H1 (cell line): ENCODE data around the gene ASCC2. TPM values are rescaled to one million over a fixed set of nuclear protein-coding genes. Genes with fewer than 3 reads are reported as not detected.

Experiments
- ASH2L ChIP-seq: fragments of 200-600, 300-600 bp; sonication (generic); IDR thresholded peaks from one replicate; pipeline ENCODE4 v1.7.1; 2017; ENCODE audit warnings: low read length
- ATF3 ChIP-seq: IDR thresholded peaks from 2 replicates; pipeline ENCODE4 v1.6.1; 2011; ENCODE audit warnings: low read depth, mild to moderate bottlenecking, low read length; ENCODE audit not compliant: insufficient read depth
- BACH1 ChIP-seq: IDR thresholded peaks from 2 replicates; pipeline ENCODE4 v1.6.1; 2012; ENCODE audit warnings: low read length, improper control_type of control experiment
- CEBPB ChIP-seq: IDR thresholded peaks from 2 replicates; pipeline ENCODE4 v1.6.1; 2012; ENCODE audit warnings: low read depth, low read length
- CREB1 ChIP-seq: IDR thresholded peaks from 2 replicates; pipeline ENCODE4 v1.6.1; 2012; ENCODE audit warnings: inconsistent platforms
- EZH2 ChIP-seq: fragments of 200-600 bp; sonication (generic); IDR thresholded peaks from 2 replicates; pipeline ENCODE4 v1.7.1; 2012; ENCODE audit warnings: low read depth, mild to moderate bottlenecking, moderate library complexity, low read length, inconsistent platforms; ENCODE audit not compliant: severe bottlenecking
- GTF2F1 ChIP-seq: IDR thresholded peaks from 2 replicates; pipeline ENCODE4 v1.6.1; 2012; ENCODE audit warnings: low read depth, low read length, improper control_type of control experiment, borderline replicate concordance
- HDAC6 ChIP-seq: IDR thresholded peaks from one replicate; pipeline ENCODE4 v1.7.1; 2012; ENCODE audit warnings: low read depth, mild to moderate bottlenecking, inconsistent platforms, low read length, moderate library complexity
- JUN ChIP-seq: IDR thresholded peaks from 2 replicates; pipeline ENCODE4 v1.6.1; 2011; ENCODE audit warnings: low read depth, mild to moderate bottlenecking, improper control_type of control experiment, low read length
- NANOG ChIP-seq: IDR thresholded peaks from 2 replicates; pipeline ENCODE4 v1.6.1; 2011; ENCODE audit warnings: low read length, low read depth, mild to moderate bottlenecking, inconsistent platforms; ENCODE audit not compliant: insufficient read depth, poor library complexity, severe bottlenecking
- NRF1 ChIP-seq: IDR thresholded peaks from 2 replicates; pipeline ENCODE4 v1.6.1; 2011; ENCODE audit warnings: mild to moderate bottlenecking, low read depth, low read length, improper control_type of control experiment
- POLR2A ChIP-seq, 2 experiments: IDR thresholded peaks; 1 replicate in 1 of 2; 2 replicates in 1 of 2; pipeline ENCODE4 v1.6.1; 2011; ENCODE audit warnings: low read depth in 2 of 2, low read length in 2 of 2, mild to moderate bottlenecking in 2 of 2; ENCODE audit errors: control extremely low read depth in 1 of 2
- POLR2AphosphoS5 ChIP-seq: IDR thresholded peaks from 2 replicates; pipeline ENCODE4 v1.6.1; 2011; ENCODE audit warnings: low read depth, low read length
- SIX5 ChIP-seq: IDR thresholded peaks from 2 replicates; pipeline ENCODE4 v1.6.1; 2011; ENCODE audit warnings: mild to moderate bottlenecking, low read depth, low read length
- SP1 ChIP-seq: IDR thresholded peaks from 2 replicates; pipeline ENCODE4 v1.6.1; 2011; ENCODE audit warnings: low read depth, low read length
- SP4 ChIP-seq: IDR thresholded peaks from 2 replicates; pipeline ENCODE4 v1.6.1; 2012; ENCODE audit warnings: low read length, inconsistent platforms
- SUZ12 ChIP-seq: fragments of 200-600 bp; sonication (generic); IDR thresholded peaks from 2 replicates; pipeline ENCODE4 v1.6.1; 2012; ENCODE audit warnings: mild to moderate bottlenecking, inconsistent platforms, low read length, moderate library complexity, mixed read lengths
- TAF1 ChIP-seq: IDR thresholded peaks from 2 replicates; pipeline ENCODE4 v1.6.1; 2011; ENCODE audit warnings: mild to moderate bottlenecking, low read depth, low read length
- TAF7 ChIP-seq: optimal IDR thresholded peaks from 2 replicates; pipeline ENCODE3; 2011; ENCODE audit warnings: low read depth, mild to moderate bottlenecking, inconsistent platforms, low read length, moderate library complexity, borderline replicate concordance
- polyA plus RNA-seq, 7 experiments: library from polyadenylated mRNA; depleted of rRNA in 3 of 7; stranded (reverse) in 5 of 7; unstranded in 2 of 7; fragments of >200 nt in 5 of 7; fragments of 200-250 nt in 2 of 7; gene quantifications; 1 replicate in 5 of 7; 2 replicates in 1 of 7; 4 replicates in 1 of 7; pipeline versions ENCODE4 v1.2.1 to v1.2.3, GENCODE V29; 2011 to 2013; ENCODE audit warnings: missing spikeins in 2 of 7, mixed read lengths in 2 of 7
- total RNA-seq: library from RNA; stranded (reverse); fragmentation: NEBNext Ultra II Directional; extraction: Animal tissue kit (Norgen Biotek cat#: 25700); gene quantifications from 2 replicates; pipeline ENCODE4 v1.2.1, GENCODE V29; 2021
- TF ChIP-seq, protein P1 (sequence below): IDR thresholded peaks from 2 replicates; pipeline ENCODE4 v1.6.1; 2012; ENCODE audit warnings: low read length, inconsistent platforms
- TF ChIP-seq, protein P2 (sequence below), 3 experiments: IDR thresholded peaks; 1 replicate in 2 of 3; 2 replicates in 1 of 3; pipeline versions ENCODE4 v1.5.1 to v1.6.1; 2011; ENCODE audit warnings: low read length in 3 of 3, mild to moderate bottlenecking in 3 of 3, inconsistent platforms in 2 of 3, low read depth in 1 of 3, moderate library complexity in 1 of 3; ENCODE audit not compliant: insufficient read depth in 1 of 3; ENCODE audit errors: control extremely low read depth in 1 of 3

ASCC2 gene
- total and polyA plus RNA-seq, 2 of the 8 experiments (the other 6 are each of a cell fraction or from before 2014, with no cell fraction given): 35.0 to 35.8 TPM

DNA sequence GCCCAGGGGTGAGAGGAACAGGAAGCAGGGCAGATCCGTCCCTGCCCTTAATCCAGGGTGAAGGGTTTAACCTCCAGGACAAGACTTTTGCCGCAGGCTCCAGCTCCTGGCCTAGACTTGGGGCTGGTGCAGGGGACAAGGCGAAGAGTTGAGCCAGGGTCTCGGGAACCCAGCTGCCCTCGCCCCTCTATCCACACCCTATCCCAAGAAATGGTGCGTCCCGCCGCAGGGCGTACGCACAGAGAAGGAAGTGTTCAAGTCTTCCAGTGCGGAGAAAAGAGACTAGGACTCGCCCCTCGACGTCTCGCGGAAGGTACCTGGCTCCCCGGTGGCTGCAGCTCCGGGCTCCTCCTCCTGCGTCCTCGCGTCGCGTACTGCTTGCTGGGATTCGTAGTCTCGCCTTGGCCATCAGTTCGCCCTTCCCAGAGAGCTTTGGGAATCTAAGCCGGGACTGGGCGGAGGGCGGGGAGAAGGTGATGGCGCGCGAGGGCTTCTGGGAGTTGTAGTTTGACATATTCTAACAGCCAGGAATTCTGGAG lies 71.4 kb downstream of the ASCC2 start, which contains the start of gene ZMAT5 (continued):
- TF ChIP-seq CREB1 (peak; percentile 80), SP4 (no peak), POLR2AphosphoS5 (peak; percentile 79; the same call in 1 of the 2 replicates), HDAC6 (no peak), EZH2 (no peak), GTF2F1 (0 out of 2 replicates have a peak, but pooled peaks have one; percentile 68), ATF3 (no peak), SP1 (0 out of 2 replicates have a peak, but pooled peaks have one; percentile 22), BACH1 (no peak), POLR2A (IDR thresholded peaks at IDR 0.05; ENCODE audit: control extremely low read depth in 1 of 2, low read depth in 2 of 2, low read length in 2 of 2) (peak; percentile 50 to 53), TAF7 (no peak), SIX5 (peak; percentile 90), NRF1 (no peak), NANOG (no peak), CEBPB (no peak), TAF1 (peak; percentile 61), SUZ12 (no peak), ASH2L (peak; percentile 6), JUN (no peak)
- TF ChIP-seq, protein P1, sequence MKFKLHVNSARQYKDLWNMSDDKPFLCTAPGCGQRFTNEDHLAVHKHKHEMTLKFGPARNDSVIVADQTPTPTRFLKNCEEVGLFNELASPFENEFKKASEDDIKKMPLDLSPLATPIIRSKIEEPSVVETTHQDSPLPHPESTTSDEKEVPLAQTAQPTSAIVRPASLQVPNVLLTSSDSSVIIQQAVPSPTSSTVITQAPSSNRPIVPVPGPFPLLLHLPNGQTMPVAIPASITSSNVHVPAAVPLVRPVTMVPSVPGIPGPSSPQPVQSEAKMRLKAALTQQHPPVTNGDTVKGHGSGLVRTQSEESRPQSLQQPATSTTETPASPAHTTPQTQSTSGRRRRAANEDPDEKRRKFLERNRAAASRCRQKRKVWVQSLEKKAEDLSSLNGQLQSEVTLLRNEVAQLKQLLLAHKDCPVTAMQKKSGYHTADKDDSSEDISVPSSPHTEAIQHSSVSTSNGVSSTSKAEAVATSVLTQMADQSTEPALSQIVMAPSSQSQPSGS: no peak
- TF ChIP-seq, protein P2, sequence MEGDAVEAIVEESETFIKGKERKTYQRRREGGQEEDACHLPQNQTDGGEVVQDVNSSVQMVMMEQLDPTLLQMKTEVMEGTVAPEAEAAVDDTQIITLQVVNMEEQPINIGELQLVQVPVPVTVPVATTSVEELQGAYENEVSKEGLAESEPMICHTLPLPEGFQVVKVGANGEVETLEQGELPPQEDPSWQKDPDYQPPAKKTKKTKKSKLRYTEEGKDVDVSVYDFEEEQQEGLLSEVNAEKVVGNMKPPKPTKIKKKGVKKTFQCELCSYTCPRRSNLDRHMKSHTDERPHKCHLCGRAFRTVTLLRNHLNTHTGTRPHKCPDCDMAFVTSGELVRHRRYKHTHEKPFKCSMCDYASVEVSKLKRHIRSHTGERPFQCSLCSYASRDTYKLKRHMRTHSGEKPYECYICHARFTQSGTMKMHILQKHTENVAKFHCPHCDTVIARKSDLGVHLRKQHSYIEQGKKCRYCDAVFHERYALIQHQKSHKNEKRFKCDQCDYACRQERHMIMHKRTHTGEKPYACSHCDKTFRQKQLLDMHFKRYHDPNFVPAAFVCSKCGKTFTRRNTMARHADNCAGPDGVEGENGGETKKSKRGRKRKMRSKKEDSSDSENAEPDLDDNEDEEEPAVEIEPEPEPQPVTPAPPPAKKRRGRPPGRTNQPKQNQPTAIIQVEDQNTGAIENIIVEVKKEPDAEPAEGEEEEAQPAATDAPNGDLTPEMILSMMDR (IDR thresholded peaks at IDR 0.05; ENCODE audit: control extremely low read depth in 1 of 3, insufficient read depth in 1 of 3, low read depth in 1 of 3, low read length in 3 of 3): no peak
